Germinal center (tissue), 1 donor: ENCODE results near the gene FJX1.
A peak's percentile ranks its signal among the peaks of the same experiment; 100 is the strongest.

Experiments
- DNase-seq: peaks from one replicate; pipeline ENCODE4 v3.0.0; 2012; ENCODE audit warnings: mixed read lengths, low spot score

Gene FJX1, protein sequence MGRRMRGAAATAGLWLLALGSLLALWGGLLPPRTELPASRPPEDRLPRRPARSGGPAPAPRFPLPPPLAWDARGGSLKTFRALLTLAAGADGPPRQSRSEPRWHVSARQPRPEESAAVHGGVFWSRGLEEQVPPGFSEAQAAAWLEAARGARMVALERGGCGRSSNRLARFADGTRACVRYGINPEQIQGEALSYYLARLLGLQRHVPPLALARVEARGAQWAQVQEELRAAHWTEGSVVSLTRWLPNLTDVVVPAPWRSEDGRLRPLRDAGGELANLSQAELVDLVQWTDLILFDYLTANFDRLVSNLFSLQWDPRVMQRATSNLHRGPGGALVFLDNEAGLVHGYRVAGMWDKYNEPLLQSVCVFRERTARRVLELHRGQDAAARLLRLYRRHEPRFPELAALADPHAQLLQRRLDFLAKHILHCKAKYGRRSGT

GRCh38 chr11:35617687-35618496 is at the start of gene FJX1:
FJX1 (plus strand) TSS chr11:35618460; CDS start chr11:35618637, 177 bp downstream.
- DNase-seq: peak; percentile 48

GRCh38 chr11:35571696-35572095 is 46.6 kb upstream of the FJX1 start:
- DNase-seq: no peak

DNA sequence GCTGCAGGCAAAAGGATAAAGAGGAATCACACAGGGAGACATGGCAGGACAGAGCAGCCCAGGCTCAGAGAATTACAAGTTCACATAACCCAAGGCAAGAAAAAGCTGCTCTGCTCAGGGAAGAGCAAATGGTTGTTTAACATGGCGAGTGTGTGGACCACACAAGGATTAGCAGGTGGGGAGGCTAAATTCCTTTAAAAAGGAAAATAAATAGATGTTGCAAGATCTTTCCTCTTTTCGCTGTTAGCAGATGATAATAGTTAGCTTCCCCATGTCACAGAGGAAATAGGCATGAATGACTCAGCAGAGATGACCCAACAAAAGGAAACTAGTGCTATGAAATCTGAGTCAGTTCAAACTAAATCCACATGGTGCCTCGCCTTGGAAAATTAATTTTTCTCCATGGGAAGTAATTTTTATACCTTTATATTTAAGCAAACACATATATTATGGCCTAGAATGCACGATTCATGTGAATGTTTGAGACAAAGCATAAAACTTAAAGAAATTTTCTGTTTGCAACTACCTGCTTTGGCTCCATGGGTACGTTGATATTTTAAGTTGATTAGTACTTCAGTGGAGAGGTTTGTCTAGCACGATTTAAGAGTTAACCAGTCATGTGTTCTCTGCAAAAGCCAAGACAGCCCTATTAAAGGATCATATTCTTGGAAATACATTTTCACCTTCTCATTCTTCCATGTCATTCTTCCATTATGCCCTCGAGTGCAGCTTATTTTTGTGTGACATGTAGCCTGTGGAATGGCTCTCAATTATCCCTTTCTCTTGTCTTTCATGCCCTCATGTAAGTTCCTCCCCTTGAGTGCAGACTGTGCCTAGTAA is 38.5 kb upstream of the FJX1 start:
- no peak for DNase-seq

DNA sequence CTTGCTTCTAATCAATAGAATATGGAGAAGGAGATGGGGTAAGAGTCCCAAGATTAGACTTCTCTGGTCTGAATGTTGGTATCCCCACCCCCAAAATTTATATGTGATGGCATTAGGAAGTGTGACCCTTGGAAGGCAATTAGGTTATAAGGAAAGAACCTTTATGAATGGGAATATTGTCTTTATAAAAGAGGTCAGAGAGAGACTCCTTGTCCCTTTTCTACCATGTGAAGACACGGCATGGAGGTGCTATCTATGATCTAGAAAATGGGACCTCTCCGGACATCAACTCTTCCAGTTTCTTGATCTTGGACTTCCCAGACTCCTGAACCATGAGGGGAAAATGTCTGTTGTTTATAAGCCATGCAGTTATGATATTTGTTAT is 37.9 kb upstream of the FJX1 start:
- DNase-seq: no peak

DNA sequence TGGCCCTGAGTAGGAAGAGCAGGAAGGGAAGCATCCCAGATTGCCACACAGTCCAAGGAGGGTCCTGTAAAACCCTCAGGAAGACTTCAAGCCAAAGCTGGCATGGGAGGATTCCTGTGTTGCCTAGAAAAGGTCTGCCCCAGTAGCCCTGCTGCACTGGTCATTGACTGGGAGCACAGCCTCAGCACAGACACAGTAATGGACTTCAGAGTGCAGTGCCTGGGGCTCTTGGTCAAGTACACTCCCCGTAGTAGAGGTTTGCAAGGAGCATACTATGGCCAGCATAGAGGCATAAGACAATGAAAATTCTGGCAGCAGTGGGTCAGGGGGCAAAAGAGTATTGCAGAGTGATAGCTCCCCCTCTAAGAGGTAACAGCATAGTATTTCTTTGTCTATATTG is 36.2 kb upstream of the FJX1 start:
- no peak for DNase-seq

- DNase-seq: no peak
Measured at GRCh38 chr11:35583126-35583525, 35.1 kb upstream of the FJX1 start.

DNA sequence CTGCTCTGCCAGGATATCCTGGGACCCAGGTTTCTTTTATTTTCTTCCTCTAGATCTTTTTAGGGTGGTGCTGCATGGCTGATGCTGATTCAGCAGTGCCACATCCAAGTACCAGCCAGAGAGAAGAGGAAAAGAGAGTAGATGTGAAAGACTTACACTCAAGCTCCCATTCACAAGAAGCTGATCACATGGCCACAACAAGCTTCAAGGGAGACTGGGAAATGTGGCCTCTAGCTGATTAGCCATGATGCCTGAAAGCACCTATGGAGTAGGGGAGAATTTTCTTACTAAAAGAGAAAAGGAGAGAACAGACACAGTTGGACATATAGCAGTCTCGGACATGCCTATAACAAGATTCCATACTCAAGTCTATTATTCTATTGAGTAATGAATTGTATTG is 34.4 kb upstream of the FJX1 start:
- no peak for DNase-seq

DNA sequence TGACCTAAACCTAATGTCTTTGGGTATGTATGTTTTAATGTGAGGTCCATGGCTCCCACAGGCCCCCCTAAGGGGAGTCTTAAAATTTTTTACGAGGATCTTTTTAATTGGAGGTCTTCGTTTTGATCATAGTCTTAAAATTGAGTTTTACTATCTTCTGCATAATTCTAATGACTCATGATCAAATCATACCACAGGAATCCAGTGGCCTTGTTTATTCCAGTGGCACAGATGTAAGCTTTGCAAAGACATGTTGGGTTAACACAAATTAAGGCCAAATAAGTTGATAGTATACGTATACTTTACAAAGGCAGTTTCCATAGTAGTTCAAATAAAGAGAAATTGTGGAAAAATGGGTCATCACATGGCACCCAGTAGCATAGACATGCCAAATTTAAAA is 33.9 kb upstream of the FJX1 start:
- DNase-seq: no peak

DNA sequence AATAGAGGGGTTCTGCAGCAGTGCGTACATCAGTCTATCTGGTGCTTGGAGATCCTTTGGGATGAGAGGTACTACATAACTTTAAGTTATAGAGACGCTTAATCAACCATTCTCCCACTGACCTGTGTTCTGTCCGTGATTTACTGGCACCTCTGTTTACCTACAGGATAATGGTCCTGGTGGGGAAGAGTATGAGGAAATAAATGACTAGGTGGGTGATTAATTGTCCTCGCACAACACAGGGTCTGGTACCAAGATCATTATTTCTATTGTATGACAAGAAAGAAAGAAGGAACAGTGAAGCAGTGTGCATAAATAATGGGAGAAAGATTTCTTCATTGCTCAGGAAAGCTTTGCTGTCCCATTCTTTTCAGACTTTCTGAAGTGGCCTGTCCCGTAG is 32.8 kb upstream of the FJX1 start:
- DNase-seq: no peak

DNA sequence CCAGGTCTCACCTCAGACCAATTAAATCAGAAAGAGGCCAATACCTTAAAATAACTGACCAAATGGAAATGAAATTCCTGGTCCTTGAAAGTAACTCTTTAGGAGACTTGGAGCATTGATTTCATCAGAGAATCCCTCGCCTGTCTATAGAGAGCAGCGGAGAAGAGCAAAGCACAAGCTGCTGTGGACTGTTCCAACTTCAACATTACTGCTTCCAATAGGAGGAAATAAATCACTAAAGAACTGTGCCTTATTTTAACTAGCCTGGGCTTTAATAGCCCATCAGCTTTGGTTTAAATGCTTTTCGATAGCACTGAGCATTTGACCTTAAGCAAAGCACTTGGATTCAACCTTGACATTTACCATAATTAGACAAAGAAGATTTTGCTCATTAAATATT is 32.0 kb upstream of the FJX1 start:
- no peak for DNase-seq

GRCh38 chr11:35587972-35588371 is 30.3 kb upstream of the FJX1 start:
- DNase-seq: no peak

GRCh38 chr11:35588627-35589026 is 29.6 kb upstream of the FJX1 start:
- DNase-seq: no peak

DNA sequence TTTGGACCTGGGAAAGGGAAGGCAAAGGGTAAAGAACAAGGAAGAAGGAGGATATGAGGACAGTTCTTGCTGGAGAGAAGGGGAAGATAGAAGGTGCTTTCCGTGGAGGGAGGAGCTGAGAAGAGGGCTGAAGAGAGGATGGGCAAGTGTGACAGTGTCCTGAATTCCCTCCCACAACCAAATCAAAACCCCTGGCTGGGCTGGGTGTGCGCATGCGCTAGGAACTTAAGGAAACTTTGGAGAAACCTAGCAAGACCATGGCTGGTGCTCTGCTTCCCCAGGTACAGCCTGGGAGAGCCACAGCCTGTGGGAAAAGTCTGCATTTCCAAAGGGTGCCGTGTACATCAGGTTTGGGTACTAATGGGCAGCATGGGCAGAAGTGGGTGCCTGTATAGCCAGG is 29.0 kb upstream of the FJX1 start:
- DNase-seq: no peak

- DNase-seq: no peak
Measured at GRCh38 chr11:35590412-35590811, 27.8 kb upstream of the FJX1 start.

GRCh38 chr11:35593143-35593542 is 25.1 kb upstream of the FJX1 start:
- DNase-seq: no peak

DNA sequence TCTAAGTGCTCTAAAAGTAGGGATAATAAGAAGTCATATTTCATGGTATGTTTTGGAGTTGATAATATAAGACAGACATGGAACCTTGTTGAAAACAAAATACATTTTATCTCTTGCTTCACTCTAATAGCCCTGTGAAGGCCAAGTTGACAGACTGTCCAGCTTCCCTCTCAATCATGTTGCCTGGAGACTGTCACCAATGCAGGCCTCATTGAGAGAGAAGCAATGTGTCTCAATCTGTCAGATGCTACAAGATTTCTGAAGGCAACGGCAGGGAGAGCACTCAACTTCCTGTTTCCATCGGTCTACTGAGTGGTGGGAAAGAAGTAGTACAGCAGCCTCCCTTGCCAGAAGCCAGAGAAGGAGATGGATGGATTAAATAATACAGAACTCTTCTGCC is 23.6 kb upstream of the FJX1 start:
- no peak for DNase-seq

DNA sequence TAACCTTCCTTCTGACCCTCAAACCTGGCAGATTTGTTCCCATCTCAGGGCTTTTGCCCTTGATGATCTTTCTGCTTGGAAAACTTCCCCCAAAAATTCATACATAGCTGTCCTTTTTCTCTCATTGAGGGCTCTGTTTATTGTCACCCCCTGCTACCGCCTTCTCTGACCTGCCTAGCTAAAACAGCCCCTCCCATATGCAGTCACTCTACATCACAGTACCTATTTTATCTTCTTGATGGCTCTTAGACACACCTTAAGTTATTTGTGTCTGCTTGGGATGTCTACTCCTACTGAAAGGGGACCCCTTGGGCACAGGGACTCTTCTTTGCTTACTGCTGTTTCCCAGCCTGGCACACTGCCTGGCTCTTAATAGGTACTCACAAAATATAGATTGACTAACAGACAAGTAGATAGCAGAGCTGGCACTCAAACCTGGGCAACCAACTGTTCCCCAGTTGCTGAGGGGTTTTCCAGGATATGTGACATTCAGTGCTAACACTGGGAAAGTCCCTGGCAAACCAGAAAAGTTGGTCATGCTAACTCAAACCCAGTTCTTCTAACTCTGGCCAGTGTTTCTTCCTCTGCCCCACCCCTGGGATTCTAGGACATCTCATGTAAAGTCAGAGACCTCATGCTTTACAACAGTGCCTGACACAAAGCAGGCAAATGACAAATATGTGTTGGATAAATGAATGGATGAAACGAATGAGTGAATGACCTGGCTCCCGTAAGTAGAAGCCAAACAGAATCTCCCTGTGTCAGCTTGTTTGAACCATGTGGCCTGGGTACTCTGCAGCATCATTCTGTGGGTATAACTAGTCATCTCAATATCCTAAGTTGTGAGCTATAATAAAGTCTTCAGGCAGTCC is 19.8 kb upstream of the FJX1 start:
- DNase-seq: no peak

DNA sequence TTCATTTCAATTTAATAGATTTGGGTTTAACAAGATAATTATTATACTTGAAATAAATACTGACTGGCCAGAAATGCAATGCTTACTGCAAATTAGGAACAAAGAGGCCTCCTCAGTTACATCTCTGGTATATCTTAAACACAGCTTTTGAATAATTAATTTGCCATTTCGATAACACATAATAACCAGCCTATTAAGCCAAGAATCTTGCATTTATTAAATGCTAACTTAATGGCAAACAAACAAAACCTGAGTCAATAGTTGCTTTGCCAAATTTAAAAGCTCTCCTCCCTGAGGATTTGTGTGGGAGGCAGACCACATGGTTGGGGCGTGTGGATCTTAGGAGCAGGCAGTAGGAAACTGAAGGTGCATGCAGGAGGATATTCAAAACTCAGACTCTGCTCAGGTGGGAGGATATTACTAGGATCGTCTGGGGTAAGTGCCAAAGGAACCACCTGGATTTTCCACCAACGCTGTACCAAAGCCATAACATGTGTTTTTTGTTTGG is 17.9 kb upstream of the FJX1 start:
- DNase-seq: no peak

GRCh38 chr11:35602160-35602793 is 16.0 kb upstream of the FJX1 start:
- no peak for DNase-seq

- DNase-seq: no peak
Measured at GRCh38 chr11:35602979-35603378, 15.3 kb upstream of the FJX1 start.

- no peak for DNase-seq
Measured at GRCh38 chr11:35605706-35606105, 12.6 kb upstream of the FJX1 start.
